Measurements from ENCODE around the gene OTOGL.
"Not testable (repeated sequence)": the region's sequence is repeated elsewhere in the genome, so short reads cannot be mapped to it uniquely, and the experiment has no call there.

Gene OTOGL

DNA sequence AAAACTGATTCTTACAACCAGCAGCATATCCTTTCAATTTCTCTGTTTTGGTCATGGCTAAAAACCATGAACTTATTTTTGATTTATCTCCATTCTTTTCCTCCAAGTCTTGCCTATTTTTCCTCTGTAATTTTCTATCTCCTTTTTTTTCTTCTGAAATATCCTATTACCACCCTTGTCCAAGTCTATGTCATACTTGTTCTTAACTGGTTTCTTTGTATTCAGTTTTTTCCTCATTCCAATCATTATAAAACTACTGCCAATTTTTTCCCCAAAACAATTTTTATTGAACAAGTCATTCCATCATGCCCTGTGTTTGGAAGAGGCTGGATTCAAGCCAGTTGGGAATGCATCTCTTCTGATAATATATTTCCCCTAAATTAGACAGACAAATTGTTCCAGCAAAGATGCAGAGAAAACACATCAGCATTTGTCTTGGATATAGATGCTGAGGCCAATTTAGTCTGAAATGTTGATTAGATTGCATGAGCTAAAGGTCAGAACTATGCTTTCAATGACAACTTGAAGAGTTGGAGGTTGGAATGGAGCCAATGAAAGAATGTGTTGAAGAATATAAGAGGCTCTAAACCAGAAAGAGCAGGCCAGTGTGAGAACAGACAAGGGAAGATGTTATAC, 30.7 kb downstream of the OTOGL start:
- DNase-seq (ENCODE audit: low read depth in 2 of 2), result no peak

DNA sequence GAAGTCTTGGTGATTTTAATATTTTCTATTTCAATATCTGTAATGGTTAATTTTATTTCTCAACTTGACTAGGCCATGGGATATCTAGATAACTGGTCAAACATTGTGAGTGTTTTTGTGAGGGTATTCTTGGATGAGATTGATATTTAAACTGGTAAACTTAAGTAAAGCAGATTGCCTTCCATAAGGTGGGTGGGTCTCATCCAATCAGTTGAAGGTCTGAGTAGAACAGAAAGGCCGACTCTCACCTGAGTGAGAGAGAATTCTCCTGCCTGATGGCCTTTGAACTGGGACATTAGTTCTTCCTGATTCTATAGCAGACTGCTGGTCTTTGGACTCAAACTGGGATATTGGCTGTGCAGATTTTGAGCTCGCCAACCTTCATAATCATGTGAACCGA, 36.3 kb downstream of the OTOGL start:
- no peak for DNase-seq (ENCODE audit: low read depth in 2 of 2)

DNA sequence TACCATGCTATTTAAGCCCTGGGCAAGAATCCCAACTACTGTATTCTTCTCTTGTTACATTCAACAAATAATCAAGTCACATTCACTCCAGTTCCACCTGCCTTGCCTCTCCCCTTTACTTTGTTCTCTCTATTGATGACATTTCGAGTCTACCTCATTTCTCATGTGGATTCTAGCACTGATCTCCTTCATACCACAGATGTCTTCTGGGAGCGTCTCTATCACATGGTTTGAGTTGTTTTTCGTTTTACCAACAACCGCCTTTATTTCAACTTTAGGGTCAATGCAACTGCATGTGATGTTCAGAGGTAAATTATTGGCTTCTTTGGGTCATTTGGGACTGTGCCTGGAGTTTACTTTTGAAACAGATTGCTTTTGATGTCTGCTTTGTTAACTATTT, 40.7 kb downstream of the OTOGL start:
- DNase-seq (ENCODE audit: low read depth in 2 of 2), result no peak

DNA sequence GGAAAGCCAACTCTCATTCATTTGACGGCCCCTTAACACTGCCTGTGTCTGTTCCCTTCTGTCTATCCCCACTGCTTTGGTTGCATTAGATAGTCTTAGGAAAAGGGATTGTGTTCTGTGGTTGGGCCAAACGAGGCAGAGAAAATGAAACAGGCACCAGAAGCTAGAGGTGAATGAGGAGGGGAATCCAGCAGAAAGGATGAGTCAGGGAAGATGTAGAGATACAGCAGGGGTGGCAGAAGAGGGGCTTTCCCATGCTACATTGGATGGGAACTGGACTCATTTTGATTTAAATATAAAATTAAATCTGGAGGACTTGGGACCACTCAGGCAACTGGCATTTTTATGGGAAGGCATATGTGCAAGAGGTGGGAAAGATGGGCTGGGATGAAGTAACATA, 43.3 kb downstream of the OTOGL start:
- DNase-seq (ENCODE audit: low read depth in 2 of 2), result no peak

DNA sequence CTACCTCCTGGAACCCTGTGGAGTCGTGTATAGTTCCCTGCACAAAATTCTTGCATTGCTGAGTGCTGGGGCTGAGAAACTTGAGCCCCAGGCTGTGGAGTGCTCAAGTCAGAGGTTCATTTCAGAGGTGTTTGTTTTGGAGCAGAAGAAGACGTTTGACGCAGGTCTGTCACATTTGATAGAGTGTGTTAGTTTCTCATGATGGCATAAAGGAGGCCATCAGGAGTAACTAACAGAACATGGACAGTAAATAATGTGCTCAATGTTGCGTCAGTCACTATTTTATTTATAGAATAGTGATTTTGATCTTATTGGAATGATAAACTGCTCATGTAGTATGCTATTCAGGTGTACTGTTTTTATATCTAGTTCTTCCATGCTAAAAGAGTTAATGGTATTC, 44.2 kb downstream of the OTOGL start:
- DNase-seq (ENCODE audit: low read depth in 2 of 2), result no peak

DNA sequence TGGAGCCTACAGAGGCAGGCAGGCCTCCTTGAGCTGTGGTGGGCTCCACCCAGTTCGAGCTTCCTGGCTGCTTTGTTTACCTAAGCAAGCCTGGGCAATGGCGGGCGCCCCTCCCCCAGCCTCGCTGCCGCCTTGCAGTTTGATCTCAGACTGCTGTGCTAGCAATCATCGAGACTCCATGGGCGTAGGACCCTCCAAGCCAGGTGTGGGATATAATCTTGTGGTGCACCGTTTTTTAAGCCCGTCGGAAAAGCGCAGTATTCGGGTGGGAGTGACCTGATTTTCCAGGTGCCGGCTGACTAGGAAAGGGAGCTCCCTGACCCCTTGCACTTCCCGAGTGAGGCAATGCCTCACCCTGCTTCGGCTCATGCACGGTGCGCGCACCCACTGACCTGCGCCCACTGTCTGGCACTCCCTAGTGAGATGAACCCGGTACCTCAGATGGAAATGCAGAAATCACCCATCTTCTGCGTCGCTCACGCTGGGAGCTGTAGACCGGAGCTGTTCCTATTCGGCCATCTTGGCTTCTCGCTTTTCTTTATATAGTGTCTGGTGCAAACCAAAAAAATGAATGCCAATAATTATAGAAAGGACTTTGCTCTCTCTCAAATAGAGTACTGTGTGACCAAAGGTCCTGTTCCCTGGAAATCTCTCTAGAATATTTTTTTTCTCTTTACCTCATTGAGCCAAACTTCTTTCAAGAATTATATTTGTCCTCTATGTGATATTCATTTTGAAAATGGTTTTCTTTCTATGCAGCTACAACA, 50.4 kb downstream of the OTOGL start:
- DNase-seq (ENCODE audit: low read depth in 2 of 2), result not testable (repeated sequence)

DNA sequence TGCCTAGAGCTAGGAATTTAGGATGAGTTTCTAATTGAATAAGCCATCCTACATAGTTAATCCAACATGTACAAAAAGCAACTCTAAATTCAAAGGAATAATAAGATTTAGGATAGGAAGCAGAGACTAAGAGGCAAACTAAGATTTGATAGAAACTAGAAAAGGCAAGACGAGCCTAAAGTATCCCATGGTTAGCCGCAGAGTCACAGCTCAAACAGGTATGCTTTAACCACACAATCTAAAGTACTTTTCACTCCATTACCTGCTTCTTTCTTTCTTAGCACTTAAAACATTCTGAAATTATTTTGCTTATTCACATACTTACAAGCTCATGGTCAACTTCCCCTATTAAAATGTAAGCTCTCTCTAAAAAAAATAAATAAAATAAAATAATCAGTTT, 51.8 kb downstream of the OTOGL start:
- no peak for DNase-seq (ENCODE audit: low read depth in 2 of 2)

DNA sequence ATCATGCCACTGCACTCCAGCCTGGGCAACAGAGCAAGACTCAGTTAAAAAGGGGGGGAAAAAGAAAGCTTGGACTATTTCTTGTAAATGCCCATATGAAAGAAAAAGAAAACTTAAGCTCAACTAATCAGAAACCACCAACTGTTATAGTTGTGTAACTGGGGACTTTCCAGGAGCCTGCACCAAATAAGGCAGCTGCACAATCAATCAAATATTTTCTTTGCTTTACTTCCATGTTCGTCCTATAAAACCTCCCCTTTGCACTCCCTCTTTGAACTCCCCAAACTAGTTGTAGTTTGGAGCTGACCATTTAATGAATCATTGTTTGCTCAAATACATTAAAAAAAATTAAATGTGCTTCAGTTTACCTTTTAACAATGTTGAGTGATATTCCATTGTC, 54.9 kb downstream of the OTOGL start:
- no peak for DNase-seq (ENCODE audit: low read depth in 2 of 2)

DNA sequence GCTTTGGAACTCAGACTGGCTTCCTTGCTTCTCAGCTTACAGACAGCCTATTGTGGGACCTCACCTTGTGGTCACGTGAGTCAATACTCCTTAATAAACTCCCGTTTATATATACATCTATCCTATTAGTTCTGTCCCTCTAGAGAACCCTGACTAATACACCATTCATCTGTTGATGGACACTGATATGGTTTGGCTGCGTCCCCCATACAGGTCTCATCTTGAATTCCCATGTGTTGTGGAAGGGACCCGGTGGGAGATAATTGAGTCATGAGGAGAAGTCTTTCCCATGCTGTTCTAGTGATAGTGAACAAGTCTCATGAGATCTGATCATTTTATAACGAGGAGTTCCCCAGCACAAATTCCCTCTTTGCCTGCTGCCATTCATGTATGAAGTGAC, 57.0 kb downstream of the OTOGL start:
- DNase-seq (ENCODE audit: low read depth in 2 of 2), result no peak

DNA sequence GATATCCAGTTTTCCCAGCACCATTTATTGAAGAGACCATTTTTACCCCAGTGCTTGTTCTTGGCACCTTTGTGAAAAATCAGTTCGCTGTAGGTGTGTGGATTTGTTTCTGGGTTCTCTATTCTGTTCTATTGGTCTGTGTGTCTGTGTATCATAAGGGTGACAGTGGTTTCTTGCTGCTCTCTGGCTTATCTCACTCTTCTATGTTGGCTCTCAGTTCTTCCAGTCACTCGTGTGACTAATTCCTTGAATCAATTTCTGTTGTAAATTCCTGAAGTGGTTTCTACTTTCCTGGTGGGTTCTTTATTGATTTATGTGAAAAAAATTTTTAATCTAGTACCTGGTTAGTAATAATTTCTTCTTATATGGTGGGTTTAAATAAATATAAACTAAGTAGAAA, 58.3 kb downstream of the OTOGL start:
- no peak for DNase-seq (ENCODE audit: low read depth in 2 of 2)

DNA sequence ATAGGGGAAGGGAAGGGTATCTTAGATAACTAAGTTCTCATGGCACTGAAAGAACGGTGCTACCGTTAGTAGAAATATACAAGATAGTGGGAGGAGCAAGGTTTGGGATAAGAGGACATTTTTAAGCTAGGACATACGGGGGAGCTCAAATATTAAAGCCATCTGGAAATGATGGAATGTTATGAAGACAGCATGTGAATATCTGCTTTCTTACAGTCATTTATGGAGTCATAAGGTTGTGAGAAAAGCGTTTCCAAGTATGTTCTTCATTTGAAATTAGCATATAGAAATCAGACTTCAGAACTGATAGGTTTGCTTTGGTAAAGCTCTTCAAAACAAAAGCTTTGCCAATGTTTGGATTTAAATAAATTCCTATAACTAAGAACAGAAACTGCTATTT, 62.3 kb downstream of the OTOGL start:
- no peak for DNase-seq (ENCODE audit: low read depth in 2 of 2)

DNA sequence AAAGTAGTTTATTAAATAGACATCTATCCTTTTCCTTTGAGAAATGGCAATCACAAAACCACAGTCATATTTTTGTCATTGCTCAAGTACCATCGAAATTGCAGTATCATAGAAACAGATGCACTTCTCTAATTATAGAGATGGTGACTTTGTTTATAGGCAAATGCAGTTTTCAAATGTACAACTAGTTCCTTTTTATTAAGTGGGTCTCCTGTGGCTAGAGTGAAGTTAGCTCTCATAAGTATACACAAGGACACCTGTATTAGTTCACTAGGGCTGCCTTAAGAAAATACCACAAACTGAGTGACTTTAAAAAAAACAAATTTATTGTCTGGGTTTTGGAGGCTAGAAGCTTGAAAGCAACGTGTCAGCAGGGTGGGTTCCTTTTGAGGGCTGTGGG, 62.8 kb downstream of the OTOGL start:
- DNase-seq (ENCODE audit: low read depth in 2 of 2), result no peak

DNA sequence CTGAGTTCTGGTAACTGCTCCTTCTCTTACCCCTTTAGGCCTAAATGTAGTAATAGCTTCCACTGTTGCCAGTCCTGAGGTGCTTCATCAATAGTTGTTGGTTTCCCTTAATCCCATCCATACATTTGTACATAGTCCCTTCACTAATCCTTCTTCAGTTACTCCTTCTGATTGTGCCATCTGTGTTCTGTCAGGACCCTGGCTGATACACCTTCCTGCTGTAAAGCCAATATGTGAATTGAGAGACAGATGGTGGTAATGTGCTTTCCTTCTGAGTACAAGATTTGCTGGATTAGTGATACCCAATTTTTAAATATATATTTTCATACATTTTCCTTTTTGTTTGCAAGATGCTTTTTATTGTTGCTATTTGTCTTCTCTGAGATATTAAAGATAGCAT, 66.4 kb downstream of the OTOGL start:
- no peak for DNase-seq (ENCODE audit: low read depth in 2 of 2)

DNA sequence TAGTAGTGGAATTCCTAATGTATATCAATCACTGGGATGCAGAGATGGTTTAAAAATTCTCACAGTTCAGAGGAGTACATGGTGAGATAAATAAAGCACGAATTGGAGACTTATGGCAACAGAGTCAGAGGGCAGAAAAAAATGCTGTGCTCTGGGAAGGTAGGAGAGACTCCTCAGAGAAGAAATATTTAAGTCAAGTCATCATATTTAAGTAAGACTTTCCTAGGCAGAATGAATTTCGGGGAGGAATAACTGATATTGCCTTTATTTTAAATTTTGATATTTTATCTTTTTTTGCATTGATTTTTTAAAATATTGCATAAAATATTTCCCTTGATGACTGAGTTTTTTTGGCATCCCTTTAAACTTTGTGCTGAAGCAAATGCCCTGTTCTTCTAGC, 67.4 kb downstream of the OTOGL start:
- DNase-seq (ENCODE audit: low read depth in 2 of 2), result no peak

DNA sequence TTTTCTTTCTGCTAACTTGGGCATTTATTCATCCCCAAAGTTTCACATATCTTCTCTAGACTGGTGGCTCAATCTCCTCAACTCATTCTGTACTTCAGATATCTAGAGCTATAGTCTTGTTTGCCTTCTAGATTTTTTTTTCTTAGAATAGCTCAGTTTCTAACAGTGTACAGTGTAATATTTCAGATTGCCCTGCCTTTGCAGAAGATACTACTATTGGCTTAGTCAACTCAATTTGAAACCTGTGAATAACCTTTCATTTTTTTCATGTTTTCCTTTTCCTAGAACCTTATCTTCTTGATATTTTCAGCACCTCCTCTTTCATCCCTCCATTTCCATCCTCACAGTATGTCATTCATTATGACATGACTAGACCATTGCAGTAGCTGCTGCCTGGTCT, 69.6 kb downstream of the OTOGL start:
- no peak for DNase-seq (ENCODE audit: low read depth in 2 of 2)

DNA sequence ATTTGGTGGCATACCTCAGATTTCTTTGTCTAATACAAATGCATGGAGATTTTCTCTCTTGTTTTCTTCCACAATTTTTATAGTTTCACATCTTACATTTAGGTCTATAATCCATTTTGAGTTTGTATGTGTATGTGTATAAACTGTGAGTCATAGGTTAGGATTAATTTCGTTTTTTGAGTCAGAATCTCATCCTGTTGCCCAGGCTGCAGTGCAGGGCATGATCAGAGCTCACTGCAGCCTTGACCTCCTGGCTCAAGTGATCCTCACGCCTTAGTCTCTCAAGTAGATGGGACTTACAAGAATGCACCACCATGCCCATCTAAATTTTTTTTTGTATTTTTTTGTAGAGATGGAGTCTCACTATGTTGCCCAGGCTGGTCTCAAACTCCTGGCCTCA, 71.6 kb downstream of the OTOGL start:
- DNase-seq (ENCODE audit: low read depth in 2 of 2), result no peak

DNA sequence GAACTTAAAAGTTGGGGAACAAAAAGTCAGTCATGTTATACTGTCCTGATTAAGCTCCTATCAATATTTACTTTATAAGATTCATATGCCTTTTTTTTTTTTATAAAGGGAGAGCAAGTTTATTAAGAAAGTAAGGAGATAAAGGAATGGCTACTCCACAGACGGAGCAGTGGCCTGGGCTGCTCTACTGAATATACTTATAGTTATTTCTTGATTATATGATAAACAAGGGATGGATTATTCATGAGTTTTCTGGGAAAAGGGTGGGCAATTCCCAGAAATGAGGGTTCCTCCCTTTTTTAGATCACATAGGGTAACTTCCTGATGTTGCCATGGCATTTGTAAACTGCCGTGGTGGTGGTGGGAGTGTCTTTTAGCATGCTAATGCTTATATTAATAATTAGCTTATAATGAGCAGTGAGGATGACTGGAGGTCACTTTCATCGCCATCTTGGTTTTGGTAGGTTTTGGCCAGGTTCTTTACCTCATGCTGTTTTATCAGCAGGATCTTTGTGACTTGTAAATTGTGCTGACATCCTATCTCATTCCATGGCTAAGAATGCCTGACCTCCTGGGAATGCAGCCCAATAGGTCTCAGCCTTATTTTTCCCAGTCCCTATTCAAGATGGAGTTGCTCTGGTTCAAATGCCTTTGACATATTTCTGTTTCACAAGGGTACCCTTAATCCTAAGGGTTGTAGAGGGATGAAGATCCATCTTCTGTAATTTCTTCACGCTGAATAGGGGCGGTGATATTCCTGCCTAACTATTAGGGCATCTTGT, 73.9 kb downstream of the OTOGL start:
- DNase-seq (ENCODE audit: low read depth in 2 of 2), result no peak

DNA sequence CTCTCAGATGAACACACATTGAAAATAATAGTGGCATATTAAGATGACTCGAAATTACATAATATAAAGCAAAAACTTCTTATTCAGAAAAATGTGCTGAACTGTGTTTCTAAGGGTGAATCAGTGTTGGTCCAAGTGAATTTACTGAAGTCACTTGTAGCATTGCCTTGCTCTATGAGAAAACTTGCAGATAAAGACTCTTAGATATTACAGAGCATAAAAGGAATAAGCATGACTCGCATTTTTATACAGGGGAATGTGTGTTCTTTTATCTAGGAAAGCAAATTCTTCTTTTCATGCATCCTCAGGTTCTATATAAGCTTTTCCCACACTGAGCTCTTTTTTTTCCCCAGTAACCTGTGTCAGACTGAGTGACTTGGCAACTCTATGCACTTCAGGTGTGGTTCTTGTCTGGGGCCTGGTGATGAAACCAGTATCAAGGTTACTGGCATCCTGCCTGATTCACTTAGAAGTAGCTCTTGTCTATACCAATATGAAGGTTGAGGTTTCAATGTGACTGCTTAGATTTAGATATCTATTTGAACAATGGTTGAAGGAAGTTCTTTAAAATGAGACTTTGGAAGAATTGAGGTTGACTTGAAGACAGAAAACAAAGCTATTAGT, 76.1 kb downstream of the OTOGL start:
- no peak for DNase-seq (ENCODE audit: low read depth in 2 of 2)

DNA sequence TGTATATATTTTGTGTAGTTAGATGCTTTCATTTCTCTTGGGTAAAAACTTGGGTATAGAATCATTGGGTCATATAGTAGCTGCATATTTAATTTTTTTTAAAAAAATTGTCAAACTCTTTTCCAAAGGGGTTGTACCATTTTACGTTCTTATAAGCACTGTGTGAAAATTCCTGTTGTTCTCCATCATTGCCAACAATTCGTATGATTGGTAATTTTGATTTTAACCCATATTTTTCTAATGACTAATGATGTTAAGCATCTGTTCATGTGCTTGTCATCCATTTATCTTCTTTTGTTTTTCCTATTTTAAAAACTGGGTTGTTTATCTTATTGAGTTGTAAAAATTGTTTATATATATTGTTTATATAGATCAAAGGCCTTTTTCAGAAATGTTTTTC, 77.4 kb downstream of the OTOGL start:
- DNase-seq (ENCODE audit: low read depth in 2 of 2), result no peak

DNA sequence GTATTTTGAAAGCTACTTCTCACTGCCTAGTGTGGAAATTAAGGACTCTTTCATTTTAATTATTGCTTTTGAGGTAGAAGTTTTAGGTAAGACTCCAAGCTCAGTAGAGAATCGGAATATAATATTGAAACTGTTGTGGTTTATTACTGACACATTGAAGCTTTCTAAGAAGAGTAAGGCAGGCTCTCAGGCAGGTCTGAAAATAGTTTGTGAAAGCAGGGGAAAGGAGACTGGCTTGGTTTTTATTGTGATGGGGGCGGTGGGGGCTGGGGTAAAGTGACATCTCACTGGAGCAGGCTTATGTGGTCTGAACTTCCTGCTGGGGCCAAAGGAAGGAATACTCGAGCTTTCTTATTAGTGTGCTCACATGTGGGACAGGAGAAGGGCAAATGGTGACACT, 79.5 kb downstream of the OTOGL start:
- DNase-seq (ENCODE audit: low read depth in 2 of 2), result no peak

DNA sequence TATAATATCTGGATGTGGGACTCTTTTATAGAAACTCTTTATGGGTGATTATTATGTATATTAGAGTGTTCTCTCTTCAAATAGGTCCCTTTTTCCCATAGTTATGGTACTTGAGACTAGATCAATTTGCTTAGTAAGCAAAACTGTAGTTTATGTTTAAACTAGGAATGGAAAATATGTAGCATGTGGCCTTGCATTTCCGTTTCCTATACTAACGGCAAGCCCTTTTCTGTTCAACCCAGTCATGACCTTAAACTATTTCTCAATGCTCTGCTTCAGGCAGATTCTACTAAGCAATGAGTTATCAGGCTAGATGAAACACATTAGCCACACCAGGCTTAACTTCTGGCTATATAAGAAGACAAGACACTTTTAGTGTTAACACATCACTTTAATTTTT, 84.6 kb downstream of the OTOGL start:
- no peak for DNase-seq (ENCODE audit: low read depth in 2 of 2)

DNA sequence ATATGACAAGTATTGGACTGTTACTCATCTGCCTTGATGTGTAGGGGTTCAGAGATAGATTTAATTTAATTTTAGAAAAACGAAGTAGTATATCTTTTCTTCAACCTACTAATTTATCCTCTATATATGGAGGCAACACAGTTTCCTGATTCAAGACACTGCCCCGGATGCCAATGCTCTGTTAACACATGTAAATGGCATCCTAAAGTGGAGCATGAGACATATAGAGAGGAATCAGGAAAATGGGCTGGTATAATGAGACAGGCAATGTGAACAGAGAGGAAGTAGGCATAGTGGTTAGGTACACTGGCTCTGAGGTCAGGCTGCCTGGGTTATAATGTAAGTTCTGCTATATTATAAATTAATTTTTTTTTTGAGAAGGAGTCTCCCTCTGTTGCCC, 85.6 kb downstream of the OTOGL start:
- no peak for DNase-seq (ENCODE audit: low read depth in 2 of 2)

All from stimulated activated CD8-positive, alpha-beta memory T cell treated with anti-CD3 and anti-CD28 coated beads, Interleukin-7, amount 100 ng/mL, for 1 hour (primary cell).